CD4-positive, alpha-beta T cell (primary cell): ENCODE results near the gene BCL11B. TPM values are rescaled to one million over a fixed set of nuclear protein-coding genes. Genes with fewer than 3 reads are reported as not detected.

ENCODE experiments used
- ATAC-seq: fragments of 200-7000 bp; cut with Tn5 transposase; one replicate; pipeline ENCODE4 v1.10.0; 2022; ENCODE audit warnings: mild to moderate bottlenecking; ENCODE audit not compliant: poor library complexity
- CTCF ChIA-PET: fragments of 350-600 bp; sonication (Branson Sonifier 250); formaldehyde crosslinking; loops from one replicate; lab custom pipeline; 2021; ENCODE audit warnings: antibody characterized with exemption, inconsistent platforms; lab: Charles Lee
- POLR2A ChIA-PET: fragments of 350-600 bp; sonication (Branson Sonifier 250); formaldehyde crosslinking; loops from one replicate; lab custom pipeline; 2021; ENCODE audit warnings: antibody characterized with exemption, inconsistent platforms; lab: Charles Lee
- DNase-seq, 14 experiments: peaks; one replicate each; pipeline ENCODE4 v3.0.0-alpha.2; 2013 to 2020; ENCODE audit warnings: mixed read lengths in 2 of 14
- H3K27ac ChIP-seq, 2 donors: one replicate each; pipeline versions ENCODE4 v1.5.1 to v1.7.0; 2013; ENCODE audit warnings: low read length in 2 of 2, low read depth in 1 of 2, mild to moderate bottlenecking in 1 of 2
- H3K27me3 ChIP-seq, 2 experiments: 1 replicate in 1 of 2; 2 replicates in 1 of 2; pipeline versions ENCODE4 v1.6.1 to v1.7.0; 2013; ENCODE audit warnings: low read length in 2 of 2, control low read depth in 1 of 2, mild to moderate bottlenecking in 1 of 2, moderate library complexity in 1 of 2; ENCODE audit not compliant: insufficient read depth in 2 of 2, control insufficient read depth in 1 of 2
- H3K36me3 ChIP-seq: one replicate; pipeline ENCODE4 v1.6.1; 2013; ENCODE audit warnings: low read length, control low read depth; ENCODE audit not compliant: insufficient read depth
- H3K4me1 ChIP-seq: one replicate; pipeline ENCODE4 v1.6.1; 2013; ENCODE audit warnings: low read length, control low read depth; ENCODE audit not compliant: insufficient read depth
- H3K4me3 ChIP-seq: one replicate; pipeline ENCODE4 v1.5.1; 2013; ENCODE audit warnings: mild to moderate bottlenecking, low read length, moderate library complexity
- H3K9me3 ChIP-seq, 2 experiments: 1 replicate in 1 of 2; 2 replicates in 1 of 2; pipeline versions ENCODE4 v1.6.1 to v1.7.0; 2013; ENCODE audit warnings: low read length in 2 of 2, mild to moderate bottlenecking in 2 of 2, control low read depth in 1 of 2, moderate library complexity in 1 of 2; ENCODE audit not compliant: control insufficient read depth in 1 of 2, insufficient read depth in 1 of 2
- H3K27ac Mint-ChIP-seq: one replicate; pipeline ENCODE4 v1.8.0; 2020; ENCODE audit warnings: mixed read lengths
- H3K27me3 Mint-ChIP-seq: one replicate; pipeline ENCODE4 v1.8.0; 2021; ENCODE audit warnings: mixed read lengths
- H3K36me3 Mint-ChIP-seq: one replicate; pipeline ENCODE4 v1.8.0; 2021; ENCODE audit warnings: low read depth, mixed read lengths
- H3K4me1 Mint-ChIP-seq: one replicate; pipeline ENCODE4 v1.8.0; 2021; ENCODE audit warnings: low read depth, mixed read lengths
- H3K4me3 Mint-ChIP-seq: one replicate; pipeline ENCODE4 v1.8.0; 2020; ENCODE audit warnings: mild to moderate bottlenecking, mixed read lengths
- H3K9me3 Mint-ChIP-seq: one replicate; pipeline ENCODE4 v1.8.0; 2020; ENCODE audit warnings: mixed read lengths
- intact Hi-C, 2 experiments: fragments of 100-400 bp; cut with DNase I in 1 of 2; cut with micrococcal nuclease in 1 of 2; formaldehyde crosslinking; loops; one replicate each; pipeline versions ENCODE4 v1.15.1 to v1.9.0; 2023 to 2025; cut with DNase I, micrococcal nuclease
- total RNA-seq, 174 experiments: library from RNA in 2 of 174; stranded (reverse) in 2 of 174; gene quantifications; one replicate each; pipeline ENCODE4 v1.2.3 and lab custom pipeline; 2021 to 2026
- TF ChIP-seq, protein P1 (sequence below): fragments of 200-600 bp; IDR thresholded peaks from one replicate; pipeline ENCODE4 v1.8.0; 2022; ENCODE audit warnings: antibody characterized with exemption, mild to moderate bottlenecking

The BCL11B gene
- total RNA-seq, 2 experiments from 2014 or later, result 244 to 254 TPM

DNA sequence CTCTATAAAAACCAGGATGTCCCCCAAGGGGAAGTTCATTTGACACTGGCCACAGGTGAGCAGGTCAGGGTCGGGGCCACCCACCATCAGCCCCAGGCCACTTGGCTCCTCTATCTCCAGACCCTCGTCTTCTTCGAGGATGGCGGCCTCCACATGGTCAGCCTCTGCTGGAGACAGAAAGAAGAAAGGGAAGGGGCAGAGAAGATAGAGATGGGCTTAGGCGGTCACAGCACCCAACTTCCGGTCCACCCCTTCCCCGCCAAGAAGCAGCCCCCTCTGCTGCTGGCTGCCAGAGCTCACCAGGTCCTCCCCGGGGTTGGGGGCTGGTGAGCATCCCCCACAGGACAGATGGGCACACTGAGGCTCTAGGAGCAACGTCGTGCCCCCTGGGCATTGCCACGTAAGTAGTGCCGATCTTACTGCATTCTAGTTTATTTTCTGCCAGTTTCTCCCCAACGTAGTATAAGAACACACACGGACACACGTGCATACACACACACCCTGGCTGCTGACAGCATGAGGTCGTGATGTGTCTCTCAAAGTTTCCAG is 14.2 kb downstream of the BCL11B start:
- TF ChIP-seq, protein P1, sequence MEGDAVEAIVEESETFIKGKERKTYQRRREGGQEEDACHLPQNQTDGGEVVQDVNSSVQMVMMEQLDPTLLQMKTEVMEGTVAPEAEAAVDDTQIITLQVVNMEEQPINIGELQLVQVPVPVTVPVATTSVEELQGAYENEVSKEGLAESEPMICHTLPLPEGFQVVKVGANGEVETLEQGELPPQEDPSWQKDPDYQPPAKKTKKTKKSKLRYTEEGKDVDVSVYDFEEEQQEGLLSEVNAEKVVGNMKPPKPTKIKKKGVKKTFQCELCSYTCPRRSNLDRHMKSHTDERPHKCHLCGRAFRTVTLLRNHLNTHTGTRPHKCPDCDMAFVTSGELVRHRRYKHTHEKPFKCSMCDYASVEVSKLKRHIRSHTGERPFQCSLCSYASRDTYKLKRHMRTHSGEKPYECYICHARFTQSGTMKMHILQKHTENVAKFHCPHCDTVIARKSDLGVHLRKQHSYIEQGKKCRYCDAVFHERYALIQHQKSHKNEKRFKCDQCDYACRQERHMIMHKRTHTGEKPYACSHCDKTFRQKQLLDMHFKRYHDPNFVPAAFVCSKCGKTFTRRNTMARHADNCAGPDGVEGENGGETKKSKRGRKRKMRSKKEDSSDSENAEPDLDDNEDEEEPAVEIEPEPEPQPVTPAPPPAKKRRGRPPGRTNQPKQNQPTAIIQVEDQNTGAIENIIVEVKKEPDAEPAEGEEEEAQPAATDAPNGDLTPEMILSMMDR, result no peak
- H3K27me3 Mint-ChIP-seq, result no peaks in the 10 kb centered on the region
- intact Hi-C loops, result loop anchor here in 1 of 2 experiments (2.0 kb wide), 1 partner anchor 17 kb away; no protein-coding TSS in a partner anchor
- peak overlapping the region; percentile 95 to 97 for H3K27ac ChIP-seq
- ATAC-seq (no peak), DNase-seq (peak in 6 of 14 experiments; percentile 23 to 56 (median 40))
- H3K4me3 ChIP-seq, result peak overlapping the region; percentile 97
- peaks cover 97% of the 10 kb centered on the region for H3K4me1 ChIP-seq
- H3K36me3 Mint-ChIP-seq, result peaks cover 100% of the 10 kb centered on the region
- no peaks in the 10 kb centered on the region for H3K27me3 ChIP-seq
- H3K4me3 Mint-ChIP-seq, result peak overlapping the region; percentile 100
- no peaks in the 10 kb centered on the region for H3K9me3 ChIP-seq
- H3K36me3 ChIP-seq, result peaks cover 74% of the 10 kb centered on the region
- H3K4me1 Mint-ChIP-seq, result peaks cover 99% of the 10 kb centered on the region
- POLR2A ChIA-PET, result interaction anchor here (64.5 to 83.0 kb wide), 2 partner anchors 14 to 40 kb away, joined by 4389 read pairs; partner anchors contain the start of gene BCL11B
- H3K9me3 Mint-ChIP-seq, result no peaks in the 10 kb centered on the region
- CTCF ChIA-PET, result interaction anchor here (0.6 to 1.5 kb wide), 2 partner anchors 17 to 43 kb away, joined by 3 read pairs; no protein-coding TSS in a partner anchor
- H3K27ac Mint-ChIP-seq, result peak overlapping the region; percentile 99

DNA sequence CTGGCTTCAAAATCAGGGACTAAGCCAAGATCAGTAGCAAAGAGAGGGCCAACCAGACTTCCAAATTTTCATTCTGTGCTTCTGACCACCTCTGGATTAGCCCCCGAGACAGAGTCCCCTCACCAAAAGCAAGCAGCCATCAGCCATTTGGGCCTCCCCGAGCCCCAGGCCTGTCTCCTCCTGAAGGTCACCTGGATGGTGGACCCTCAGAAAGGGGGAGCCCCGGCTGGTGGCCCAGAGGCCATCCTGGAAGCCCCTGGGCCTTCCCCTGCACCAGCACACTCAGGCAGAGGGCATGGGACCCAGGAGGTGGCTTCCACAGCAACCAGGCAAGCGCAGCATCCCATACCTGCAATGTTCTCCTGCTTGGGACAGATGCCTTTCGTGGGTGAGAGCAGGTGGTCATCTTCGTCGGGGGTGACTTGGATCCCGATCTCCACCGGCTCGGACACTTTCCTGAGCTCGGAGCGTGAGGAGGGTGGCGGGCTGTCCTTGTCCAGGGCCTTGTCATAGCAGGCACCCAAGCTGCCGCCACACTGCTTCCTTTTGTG is 14.8 kb downstream of the BCL11B start:
- Mint-ChIP-seq H3K4me1 (peaks cover 99% of the 10 kb centered on the region), H3K36me3 (peaks cover 100% of the 10 kb centered on the region), H3K9me3 (no peaks in the 10 kb centered on the region), H3K4me3 (peak overlapping the region; percentile 87), H3K27ac (peak overlapping the region; percentile 99), H3K27me3 (no peaks in the 10 kb centered on the region)
- peak in 1 of 14 experiments; percentile 2 for DNase-seq
- TF ChIP-seq, protein P1, result no peak
- POLR2A ChIA-PET, result interaction anchor here (64.5 to 83.0 kb wide), 2 partner anchors 14 to 39 kb away, joined by 4389 read pairs; partner anchors contain the start of gene BCL11B
- peak overlapping the region; percentile 97 for H3K4me3 ChIP-seq
- peaks cover 78% of the 10 kb centered on the region for H3K36me3 ChIP-seq
- H3K27me3 ChIP-seq, result no peaks in the 10 kb centered on the region
- intact Hi-C loops, result no loop called here
- H3K9me3 ChIP-seq, result no peaks in the 10 kb centered on the region
- H3K4me1 ChIP-seq, result peaks cover 97% of the 10 kb centered on the region
- CTCF ChIA-PET, result interaction anchor here (1.5 kb wide), 1 partner anchor 42 kb away, joined by 3 read pairs; no protein-coding TSS in a partner anchor
- no peak for ATAC-seq
- peak overlapping the region; percentile 95 to 97 for H3K27ac ChIP-seq

DNA sequence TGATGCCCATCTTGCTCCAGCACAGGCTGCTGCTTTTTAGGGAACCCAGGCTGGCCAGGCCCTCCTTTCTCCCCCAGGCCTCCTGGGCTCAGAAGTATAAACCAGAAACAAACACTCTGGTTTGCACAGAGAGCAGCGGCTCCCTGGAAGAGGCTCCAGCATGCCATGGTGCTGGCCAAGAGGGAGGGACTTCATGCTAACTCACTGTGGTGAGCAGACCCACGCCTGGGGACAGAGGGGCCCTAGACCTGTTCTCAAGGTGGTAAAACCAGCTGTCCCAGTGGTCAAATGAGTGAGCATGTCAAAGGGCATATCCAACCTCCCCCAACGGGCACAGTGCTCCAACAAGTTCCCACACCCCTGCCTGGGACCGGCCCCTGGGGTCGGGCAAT is 15.5 kb downstream of the BCL11B start:
- peak in 2 of 14 experiments; percentile 12 to 33 for DNase-seq
- Histone ChIP-seq H3K4me1 (peaks cover 97% of the 10 kb centered on the region), H3K9me3 (no peaks in the 10 kb centered on the region), H3K27ac (peak overlapping the region; percentile 95 to 97), H3K27me3 (no peaks in the 10 kb centered on the region), H3K4me3 (peak overlapping the region; percentile 97), H3K36me3 (peaks cover 80% of the 10 kb centered on the region)
- Mint-ChIP-seq H3K4me1 (peaks cover 99% of the 10 kb centered on the region), H3K9me3 (no peaks in the 10 kb centered on the region), H3K36me3 (peaks cover 100% of the 10 kb centered on the region), H3K27me3 (no peaks in the 10 kb centered on the region), H3K27ac (peak overlapping the region; percentile 99), H3K4me3 (peak overlapping the region; percentile 87)
- POLR2A ChIA-PET, result interaction anchor here (64.5 to 83.0 kb wide), 2 partner anchors 13 to 39 kb away, joined by 4389 read pairs; partner anchors contain the start of gene BCL11B
- TF ChIP-seq, protein P1, result no peak
- intact Hi-C loops, result no loop called here
- CTCF ChIA-PET, result interaction anchor here (1.5 kb wide), 1 partner anchor 42 kb away, joined by 3 read pairs; no protein-coding TSS in a partner anchor
- no peak for ATAC-seq
